K562 (cell line): Measurements from ENCODE around the gene MMEL1. TPM values are rescaled to one million over a fixed set of nuclear protein-coding genes. Genes with fewer than 3 reads are reported as not detected.

Experiments
- ATAC-seq: fragments of 200-7000 bp; cut with Tn5 transposase; 3 replicates; pipeline ENCODE4 v1.9.1; 2020; ENCODE audit warnings: moderate library complexity
- BruUV-seq: library from RNA; stranded (reverse); fragments of 400-500 nt; replicated peaks from 2 replicates; lab custom pipeline; 2021; lab: Mats Ljungman, UMichigan
- CTCF ChIA-PET: fragments of 300-600 bp; formaldehyde crosslinking; extraction: SDS; loops from one replicate; lab custom pipeline; 2021; ENCODE audit warnings: low intra/inter-chr PET ratio; lab: Yijun Ruan, JAX
- POLR2A ChIA-PET: fragments of 300-600, 350-650 bp; sonication (Branson Sonifier 250); formaldehyde crosslinking; extraction: SDS; loops from one replicate; lab custom pipeline; 2021; ENCODE audit warnings: antibody characterized with exemption, inconsistent platforms; lab: Yijun Ruan, JAX
- DNase-seq, 4 experiments: peaks; one replicate each; pipeline versions ENCODE4 v3.0.0 to v3.0.0-alpha.2; 2011 to 2018; ENCODE audit warnings: low spot score in 3 of 4, mixed read lengths in 3 of 4; ENCODE audit errors: extremely low read depth in 1 of 4
- FAIRE-seq: peaks from 2 replicates; lab custom pipeline; 2011; peaks lifted over from hg19 to GRCh38; lab: Jason Lieb, UNC
- H2AFZ ChIP-seq: 2 replicates; pipeline ENCODE4 v1.6.0; 2011; ENCODE audit warnings: low read depth, low read length, control low read depth, inconsistent platforms
- H3K27ac ChIP-seq: fragments of 200-600 bp; 3 replicates; pipeline ENCODE4 v1.8.0; 2011; ENCODE audit warnings: low read depth, mild to moderate bottlenecking, control low read depth, inconsistent platforms, low read length, moderate library complexity, mixed read lengths; ENCODE audit errors: extremely low read depth
- H3K27me3 ChIP-seq, 2 experiments: fragments of 300-600 bp in 1 of 2; 2 replicates in 1 of 2; 3 replicates in 1 of 2; pipeline versions ENCODE4 v1.6.0 to v1.8.0; 2011; ENCODE audit warnings: inconsistent platforms in 2 of 2, low read length in 2 of 2, mild to moderate bottlenecking in 1 of 2, mixed read lengths in 1 of 2, moderate library complexity in 1 of 2; ENCODE audit not compliant: control insufficient read depth in 2 of 2, insufficient read depth in 2 of 2
- H3K36me3 ChIP-seq: fragments of 300-600 bp; 3 replicates; pipeline ENCODE4 v1.8.0; 2011; ENCODE audit warnings: mild to moderate bottlenecking, low read length, inconsistent platforms; ENCODE audit not compliant: control insufficient read depth, insufficient read depth
- H3K4me1 ChIP-seq, 2 experiments: fragments of 200-600 bp in 1 of 2; replicated peaks in 1 of 2; 2 replicates in 1 of 2; 3 replicates in 1 of 2; pipeline versions ENCODE4 v1.5.1 to v1.8.0; 2011; ENCODE audit warnings: inconsistent platforms in 2 of 2, low read length in 2 of 2, mild to moderate bottlenecking in 1 of 2, mixed read lengths in 1 of 2, moderate library complexity in 1 of 2; ENCODE audit not compliant: control insufficient read depth in 2 of 2, insufficient read depth in 2 of 2
- H3K4me2 ChIP-seq: 2 replicates; pipeline ENCODE4 v1.6.1; 2011; ENCODE audit warnings: low read length, control low read depth, inconsistent platforms, mixed read lengths; ENCODE audit not compliant: insufficient read depth
- H3K4me3 ChIP-seq: fragments of 200-600 bp; sonication (generic), shearing (Covaris generic); 2 replicates; pipeline ENCODE4 v1.5.1; 2016; ENCODE audit warnings: control low read depth, inconsistent platforms
- H3K79me2 ChIP-seq: fragments of 200-600 bp; 3 replicates; pipeline ENCODE4 v1.8.0; 2011; ENCODE audit warnings: low read length, inconsistent platforms; ENCODE audit not compliant: control insufficient read depth, insufficient read depth
- H3K9ac ChIP-seq, 2 experiments: 2 replicates each; pipeline versions ENCODE4 v1.6.0 to v1.6.1; 2011; ENCODE audit warnings: low read depth in 2 of 2, low read length in 2 of 2, control low read depth in 1 of 2, inconsistent platforms in 1 of 2, mild to moderate bottlenecking in 1 of 2, mixed read lengths in 1 of 2; ENCODE audit not compliant: insufficient read depth in 1 of 2
- H3K9me1 ChIP-seq: one replicate; pipeline ENCODE4 v1.6.0; 2011; ENCODE audit warnings: inconsistent platforms, mild to moderate bottlenecking, low read length, moderate library complexity; ENCODE audit not compliant: control insufficient read depth, insufficient read depth
- H3K9me3 ChIP-seq: replicated peaks from 2 replicates; pipeline ENCODE4 v1.5.1; 2011; ENCODE audit warnings: low read depth, low read length, inconsistent platforms; ENCODE audit not compliant: control insufficient read depth, insufficient read depth
- H4K20me1 ChIP-seq: replicated peaks from 2 replicates; pipeline ENCODE4 v1.6.1; 2011; ENCODE audit warnings: low read length, inconsistent platforms, mixed read lengths; ENCODE audit not compliant: control insufficient read depth, insufficient read depth
- HNRNPH1 ChIP-seq: fragments of 200-400 bp; formaldehyde crosslinking; optimal IDR thresholded peaks from 2 replicates; pipeline ENCODE3; 2017; ENCODE audit warnings: low read depth, mild to moderate bottlenecking, low read length, moderate library complexity
- HNRNPL ChIP-seq: fragments of 200-400 bp; formaldehyde crosslinking; IDR thresholded peaks from 2 replicates; pipeline ENCODE4 v1.6.1; 2017; ENCODE audit warnings: low read depth, mild to moderate bottlenecking, low read length
- MITF ChIP-seq: IDR thresholded peaks from 2 replicates; pipeline ENCODE4 v1.6.1; 2014; ENCODE audit warnings: antibody characterized with exemption
- MYC ChIP-seq, 2 experiments: fragments of 250-450 bp in 1 of 2; sonication (Bioruptor Pico) in 1 of 2; IDR thresholded peaks; 2 replicates each; pipeline versions ENCODE4 v1.5.1 to v1.6.1; 2012 to 2021; ENCODE audit warnings: low read depth in 2 of 2, borderline replicate concordance in 1 of 2, improper control_type of control experiment in 1 of 2, low read length in 1 of 2, mild to moderate bottlenecking in 1 of 2, moderate library complexity in 1 of 2
- PTTG1 ChIP-seq: fragments of 450-650 bp; IDR thresholded peaks from 2 replicates; pipeline ENCODE4 v1.6.1; 2016; ENCODE audit warnings: low read depth, mild to moderate bottlenecking, missing genetic modification characterization, missing compliant biosample characterization
- TAF9B ChIP-seq: fragments of 450-650 bp; IDR thresholded peaks from 2 replicates; pipeline ENCODE4 v1.6.1; 2018; ENCODE audit warnings: mild to moderate bottlenecking; ENCODE audit not compliant: partially characterized antibody
- THAP12 ChIP-seq: fragments of 250-450 bp; sonication (Bioruptor Pico); IDR thresholded peaks from 2 replicates; pipeline ENCODE4 v1.9.0; 2021; ENCODE audit warnings: mild to moderate bottlenecking, inconsistent platforms
- TRIM24 ChIP-seq, 2 experiments: fragments of 450-650 bp; IDR thresholded peaks; 2 replicates each; pipeline ENCODE4 v1.6.1; 2016
- ZFP30 ChIP-seq: fragments of 250-450 bp; sonication (Bioruptor Pico); IDR thresholded peaks from 2 replicates; pipeline ENCODE4 v1.8.0; 2022; ENCODE audit warnings: moderate library complexity, mild to moderate bottlenecking, inconsistent platforms, borderline replicate concordance
- ZNF395 ChIP-seq: fragments of 200-800 bp; sonication (Bioruptor generic); IDR thresholded peaks from 2 replicates; pipeline ENCODE4 v1.6.1; 2017; ENCODE audit warnings: missing genetic modification characterization, missing compliant biosample characterization
- ZNF589 ChIP-seq: fragments of 200-800 bp; sonication (Bioruptor generic); IDR thresholded peaks from 2 replicates; pipeline ENCODE4 v1.6.1; 2016; ENCODE audit warnings: low read depth, missing genetic modification characterization, missing compliant biosample characterization
- ZNF644 ChIP-seq: fragments of 200-800 bp; sonication (Bioruptor generic); IDR thresholded peaks from 2 replicates; pipeline ENCODE4 v1.6.1; 2016; ENCODE audit warnings: low read depth, missing genetic modification characterization, missing compliant biosample characterization
- ZNF668 ChIP-seq: fragments of 250-450 bp; sonication (Bioruptor Pico); IDR thresholded peaks from 2 replicates; pipeline ENCODE4 v1.8.0; 2022; ENCODE audit warnings: mild to moderate bottlenecking, inconsistent platforms
- ZNF780A ChIP-seq: fragments of 250-450 bp; sonication (Bioruptor Pico); IDR thresholded peaks from 2 replicates; pipeline ENCODE4 v1.5.0; 2021; ENCODE audit warnings: mild to moderate bottlenecking
- WGBS: fragments of 100-300 bp; shearing (Covaris generic); methylation state at CpG from one replicate; pipeline ENCODE4 v1.1.6; 2016; ENCODE audit warnings: low coverage, mixed read lengths; ENCODE audit not compliant: insufficient coverage; ENCODE audit errors: missing lambda C conversion rate; 5-methylcytosine and 5-hydroxymethylcytosine counted together
- in situ Hi-C: fragments of 300-500 bp; cut with MboI; formaldehyde crosslinking; loops from 4 replicates; pipeline ENCODE4 v1.15.0; 2018; ENCODE audit warnings: inconsistent platforms, mixed read lengths
- intact Hi-C: fragments of 100-400 bp; cut with micrococcal nuclease; formaldehyde crosslinking; loops from 2 replicates; pipeline ENCODE4 v1.14.2; 2022
- polyA plus RNA-seq, 8 experiments: library from polyadenylated mRNA; depleted of rRNA in 4 of 8; stranded (reverse) in 5 of 8; unstranded in 3 of 8; fragments of >200 nt; fragmentation: Nextera tagmentation in 2 of 8; fragmentation: Illumina TruSeq in 1 of 8; extraction: Ambion mirVana in 2 of 8; extraction: Trizol in 1 of 8; gene quantifications; 2 replicates each; pipeline versions ENCODE4 v1.2.1 to v1.2.3, GENCODE V29; 2011 to 2014; ENCODE audit warnings: inconsistent platforms in 1 of 8, missing spikeins in 1 of 8
- total RNA-seq, 7 experiments: library from RNA; depleted of rRNA in 6 of 7; stranded (reverse); fragments of >200 nt in 6 of 7; fragmentation: Illumina TruSeq in 2 of 7; extraction: Trizol in 2 of 7; gene quantifications; 2 replicates each; pipeline versions ENCODE4 v1.2.1 to v1.2.3, GENCODE V29; 2011 to 2021; ENCODE audit warnings: low replicate concordance in 1 of 7

The MMEL1 gene
- total and polyA plus RNA-seq, 9 of the 15 experiments (the other 6 are each of a cell fraction or from before 2014, with no cell fraction given) = not detected

GRCh38 chr1:2625311-2625710 is 7.5 kb downstream of the MMEL1 start:
- no peak for FAIRE-seq
- TF ChIP-seq HNRNPH1 = no peak
- TF ChIP-seq TRIM24 (IDR thresholded peaks at IDR 0.05) = no peak
- no peak for TF ChIP-seq ZNF395 (CRISPR knock-in tag)
- no peak for TF ChIP-seq ZNF589 (CRISPR knock-in tag)
- no peak for TF ChIP-seq MITF
- TF ChIP-seq TAF9B = no peak
- no peak for TF ChIP-seq ZNF644 (tag)
- no peak for TF ChIP-seq THAP12 (CRISPR knock-in tag)
- TF ChIP-seq HNRNPL = no peak
- TF ChIP-seq ZNF668 = no peak
- TF ChIP-seq PTTG1 (tag) = no peak
- TF ChIP-seq MYC (IDR thresholded peaks at IDR 0.05; ENCODE audit: low read depth, low read length) = no peak
- no peak for TF ChIP-seq MYC (CRISPR knock-in tag; IDR thresholded peaks at IDR 0.05; ENCODE audit: borderline replicate concordance, low read depth)
- TF ChIP-seq ZNF780A = no peak
- TF ChIP-seq ZFP30 (CRISPR knock-in tag) = no peak

More at GRCh38 chr1:2625311-2625710, 7.5 kb downstream of the MMEL1 start:
- peaks cover 0 to 23% of the 10 kb centered on the region in 2 experiments; a peak in 3 of 5 replicates for H3K27me3 ChIP-seq
- DNase-seq = no peak
- H3K4me2 ChIP-seq = no peak overlapping the region
- intact Hi-C loops (no loop called here), in situ Hi-C loops (no loop called here)
- no peak overlapping the region for H3K4me3 ChIP-seq
- ChIA-PET CTCF (no interaction called here), POLR2A (interaction anchor here (0.6 to 1.2 kb wide), 2 partner anchors 8 to 763 kb away, joined by 3 read pairs; no protein-coding TSS in a partner anchor)
- no peak for ATAC-seq
- H3K9ac ChIP-seq = no peak overlapping the region
- 8% methylated on average over 10 of the region's 10 CpGs for WGBS
- no peaks in the 10 kb centered on the region for H3K36me3 ChIP-seq
- BruUV-seq = no TSS peak
- H3K9me3 ChIP-seq = peaks cover 3% of the 10 kb centered on the region
- H3K27ac ChIP-seq = no peak overlapping the region
- peaks cover 4% of the 10 kb centered on the region in 2 experiments; a peak in 3 of 5 replicates for H3K4me1 ChIP-seq
- H3K9me1 ChIP-seq = no peaks in the 10 kb centered on the region
- peak overlapping the region; percentile 61; the same call in 1 of the 2 replicates for H2AFZ ChIP-seq
- H3K79me2 ChIP-seq = no peaks in the 10 kb centered on the region
- H4K20me1 ChIP-seq = no peaks in the 10 kb centered on the region
